HepG2 (cell line): Measurements from ENCODE around the gene TSTD2. TPM values are rescaled to one million over a fixed set of nuclear protein-coding genes. Genes with fewer than 3 reads are reported as not detected.

Source experiments
- ATAC-seq: fragments of 200-7000 bp; cut with Tn5 transposase; 3 replicates; pipeline ENCODE4 v1.9.1; 2020; ENCODE audit warnings: mild to moderate bottlenecking, moderate library complexity
- BruUV-seq: library from RNA; stranded (reverse); fragments of 400-500 nt; replicated peaks from 2 replicates; lab custom pipeline; 2021; lab: Mats Ljungman, UMichigan
- CTCF ChIA-PET: fragments of 300-600 bp; formaldehyde crosslinking; extraction: SDS; loops from one replicate; lab custom pipeline; 2021; ENCODE audit warnings: low total read pairs, inconsistent platforms, low intra/inter-chr PET ratio; lab: Yijun Ruan, JAX
- POLR2A ChIA-PET: fragments of 350-600 bp; sonication (Branson Sonifier 250); formaldehyde crosslinking; loops from one replicate; lab custom pipeline; 2020; ENCODE audit warnings: antibody characterized with exemption, inconsistent platforms; lab: Yijun Ruan, JAX
- DNase-seq: peaks from one replicate; pipeline ENCODE4 v3.0.0-alpha.2; 2015; ENCODE audit warnings: low spot score
- FAIRE-seq: peaks from 3 replicates; lab custom pipeline; 2011; peaks lifted over from hg19 to GRCh38; lab: Jason Lieb, UNC
- H2AFZ ChIP-seq: one replicate; pipeline ENCODE4 v1.6.1; 2011; ENCODE audit warnings: low read length, inconsistent platforms
- H3K27ac ChIP-seq: fragments of 300-600 bp; 3 replicates; pipeline ENCODE4 v1.8.0; 2011; ENCODE audit warnings: mixed run types, mild to moderate bottlenecking, mixed read lengths, low read length, inconsistent platforms; ENCODE audit not compliant: insufficient read depth; ENCODE audit errors: extremely low read length
- H3K27me3 ChIP-seq, 2 experiments: fragments of 200-600 bp in 1 of 2; 2 replicates in 1 of 2; 3 replicates in 1 of 2; pipeline versions ENCODE4 v1.6.0 to v1.8.0; 2011; ENCODE audit warnings: low read length in 2 of 2, mild to moderate bottlenecking in 2 of 2, moderate library complexity in 2 of 2, inconsistent platforms in 1 of 2; ENCODE audit not compliant: insufficient read depth in 2 of 2, control insufficient read depth in 1 of 2
- H3K36me3 ChIP-seq, 2 experiments: fragments of 200-600 bp in 1 of 2; replicated peaks in 1 of 2; 2 replicates in 1 of 2; 3 replicates in 1 of 2; pipeline versions ENCODE4 v1.5.1 to v1.8.0; 2011; ENCODE audit warnings: low read length in 2 of 2, inconsistent platforms in 1 of 2; ENCODE audit not compliant: insufficient read depth in 2 of 2, control insufficient read depth in 1 of 2
- H3K4me1 ChIP-seq: 2 replicates; pipeline ENCODE4 v1.5.1; 2012; ENCODE audit warnings: low read length, inconsistent platforms; ENCODE audit not compliant: insufficient read depth
- H3K4me2 ChIP-seq: 2 replicates; pipeline ENCODE4 v1.6.0; 2011; ENCODE audit warnings: low read depth, low read length, inconsistent platforms
- H3K4me3 ChIP-seq, 3 experiments: fragments of 200-600 bp in 1 of 3; sonication (generic), shearing (Covaris generic) in 1 of 3; replicated peaks in 1 of 3; 2 replicates each; pipeline ENCODE4 v1.5.1; 2011 to 2016; ENCODE audit warnings: low read length in 3 of 3, inconsistent platforms in 2 of 3, low read depth in 2 of 3, mild to moderate bottlenecking in 2 of 3, control low read depth in 1 of 3, mixed read lengths in 1 of 3; ENCODE audit not compliant: insufficient read depth in 1 of 3
- H3K79me2 ChIP-seq: one replicate; pipeline ENCODE4 v1.6.1; 2011; ENCODE audit warnings: low read length, inconsistent platforms; ENCODE audit not compliant: insufficient read depth
- H3K9ac ChIP-seq: 2 replicates; pipeline ENCODE4 v1.6.0; 2011; ENCODE audit warnings: mild to moderate bottlenecking, low read depth, low read length, inconsistent platforms; ENCODE audit not compliant: insufficient read depth
- H3K9me3 ChIP-seq: 2 replicates; pipeline ENCODE4 v1.5.1; 2012; ENCODE audit warnings: mild to moderate bottlenecking, low read length
- H4K20me1 ChIP-seq: 2 replicates; pipeline ENCODE4 v1.6.0; 2011; ENCODE audit warnings: inconsistent platforms, mild to moderate bottlenecking, low read length, moderate library complexity; ENCODE audit not compliant: insufficient read depth
- HES4 ChIP-seq: sonication (generic); formaldehyde crosslinking; IDR thresholded peaks from 2 replicates; pipeline ENCODE4 v1.9.0; 2021; ENCODE audit warnings: mild to moderate bottlenecking, missing genetic modification reagents, borderline replicate concordance
- KLF11 ChIP-seq: IDR thresholded peaks from 2 replicates; pipeline ENCODE4 v1.6.1; 2016; ENCODE audit warnings: missing compliant biosample characterization
- LBX2 ChIP-seq: sonication (generic); formaldehyde crosslinking; IDR thresholded peaks from 2 replicates; pipeline ENCODE4 v1.5.0; 2020; ENCODE audit warnings: missing genetic modification reagents, mild to moderate bottlenecking, borderline replicate concordance
- MIXL1 ChIP-seq: IDR thresholded peaks from 2 replicates; pipeline ENCODE4 v1.6.1; 2016
- NCOA5 ChIP-seq: sonication (generic); formaldehyde crosslinking; IDR thresholded peaks from 2 replicates; pipeline ENCODE4 v1.4.0; 2020; ENCODE audit warnings: missing genetic modification reagents
- NRL ChIP-seq: sonication (generic); formaldehyde crosslinking; IDR thresholded peaks from 2 replicates; pipeline ENCODE4 v1.5.0; 2020; ENCODE audit warnings: missing genetic modification reagents, mild to moderate bottlenecking, moderate library complexity, borderline replicate concordance
- PTBP1 ChIP-seq: fragments of 200-400 bp; formaldehyde crosslinking; IDR thresholded peaks from 2 replicates; pipeline ENCODE4 v1.6.1; 2018; ENCODE audit warnings: low read length, low read depth; ENCODE audit not compliant: poor library complexity, severe bottlenecking
- SNAI1 ChIP-seq: sonication (generic); formaldehyde crosslinking; IDR thresholded peaks from 2 replicates; pipeline ENCODE4 v1.5.0; 2020; ENCODE audit warnings: mild to moderate bottlenecking, missing genetic modification reagents, borderline replicate concordance
- STAT6 ChIP-seq: sonication (generic); formaldehyde crosslinking; IDR thresholded peaks from 2 replicates; pipeline ENCODE4 v1.4.0; 2020; ENCODE audit warnings: missing genetic modification reagents, mild to moderate bottlenecking, borderline replicate concordance
- SUZ12 ChIP-seq: fragments of 150-350 bp; IDR thresholded peaks from 2 replicates; pipeline ENCODE4 v1.6.1; 2014; ENCODE audit warnings: low read depth, low read length
- ZNF317 ChIP-seq: sonication (generic); formaldehyde crosslinking; IDR thresholded peaks from 2 replicates; pipeline ENCODE4 v1.5.0; 2020; ENCODE audit warnings: mild to moderate bottlenecking, missing genetic modification reagents
- ZNF354B ChIP-seq: sonication (generic); formaldehyde crosslinking; IDR thresholded peaks from 2 replicates; pipeline ENCODE4 v1.8.0; 2022; ENCODE audit warnings: mild to moderate bottlenecking, missing genetic modification reagents
- ZNF510 ChIP-seq: sonication (generic); formaldehyde crosslinking; IDR thresholded peaks from 2 replicates; pipeline ENCODE4 v1.4.0; 2020; ENCODE audit warnings: low read depth, mild to moderate bottlenecking, missing genetic modification reagents
- ZNF629 ChIP-seq: sonication (generic); formaldehyde crosslinking; conservative IDR thresholded peaks from 2 replicates; pipeline ENCODE4 v1.5.0; 2020; ENCODE audit warnings: missing genetic modification reagents
- ZNF773 ChIP-seq: sonication (generic); formaldehyde crosslinking; IDR thresholded peaks from 2 replicates; pipeline ENCODE4 v1.4.0; 2020; ENCODE audit warnings: missing genetic modification reagents, borderline replicate concordance
- WGBS: methylation state at CpG from one replicate; pipeline ENCODE4 v1.1.6; 2017; ENCODE audit warnings: low lambda C conversion rate; 5-methylcytosine and 5-hydroxymethylcytosine counted together
- in situ Hi-C: cut with HindIII; loops from 2 replicates; pipeline ENCODE4 v1.10.0; 2017; ENCODE audit warnings: low pct_unique_long_range_greater_than_20kb; ENCODE audit not compliant: extremely low pct_ligation_motif_present
- intact Hi-C: fragments of 100-400 bp; cut with micrococcal nuclease; formaldehyde crosslinking; loops from one replicate; pipeline ENCODE4 v1.10.0; 2022; ENCODE audit not compliant: unreplicated experiment
- polyA plus RNA-seq, 8 experiments: library from polyadenylated mRNA; depleted of rRNA in 3 of 8; stranded (reverse) in 7 of 8; unstranded in 1 of 8; fragments of >200 nt; fragmentation: Illumina TruSeq in 4 of 8; extraction: Trizol in 4 of 8; gene quantifications; 2 replicates each; pipeline versions ENCODE4 v1.2.1 to v1.2.3, GENCODE V29; 2011 to 2016; ENCODE audit warnings: low read depth in 4 of 8, missing spikeins in 1 of 8, mixed read lengths in 1 of 8; ENCODE audit not compliant: insufficient read depth in 1 of 8
- total RNA-seq, 5 experiments: library from RNA; depleted of rRNA; stranded (reverse); fragments of >200 nt; fragmentation: Illumina TruSeq; extraction: Trizol; gene quantifications; 2 replicates each; pipeline ENCODE4 v1.2.3, GENCODE V29; 2016; ENCODE audit warnings: low read depth in 1 of 5
- TF ChIP-seq, protein P1 (sequence below), 2 experiments: sonication (generic) in 1 of 2; formaldehyde crosslinking in 1 of 2; IDR thresholded peaks; 2 replicates each; pipeline versions ENCODE4 v1.5.1 to v1.6.1; 2011 to 2020; ENCODE audit warnings: borderline replicate concordance in 1 of 2, low read depth in 1 of 2, low read length in 1 of 2, mild to moderate bottlenecking in 1 of 2, missing genetic modification reagents in 1 of 2, moderate library complexity in 1 of 2

Gene TSTD2
- total and polyA plus RNA-seq, 2 of the 13 experiments (the other 11 are each of a cell fraction or from before 2014, with no cell fraction given): 16.0 to 23.1 TPM

- ATAC-seq: no peak
- intact Hi-C loops (no loop called here), in situ Hi-C loops (no loop called here)
- POLR2A ChIA-PET: no interaction called here
- Histone ChIP-seq H3K36me3 (no peaks in the 10 kb centered on the region), H2AFZ (no peak overlapping the region), H3K4me2 (no peak overlapping the region), H3K9ac (no peak overlapping the region), H3K27ac (no peak overlapping the region), H3K4me3 (no peak overlapping the region), H3K27me3 (peaks cover 0 to 19% of the 10 kb centered on the region in 2 experiments; a peak in 1 of 5 replicates), H3K4me1 (no peaks in the 10 kb centered on the region), H3K9me3 (no peaks in the 10 kb centered on the region), H3K79me2 (no peaks in the 10 kb centered on the region), H4K20me1 (no peaks in the 10 kb centered on the region)
- FAIRE-seq: no peak
- no peak for DNase-seq
- WGBS: no CpG with 5 or more reads among the region's 1 CpG
- CTCF ChIA-PET: no interaction called here
- BruUV-seq: no TSS peak
- TF ChIP-seq, protein P1, sequence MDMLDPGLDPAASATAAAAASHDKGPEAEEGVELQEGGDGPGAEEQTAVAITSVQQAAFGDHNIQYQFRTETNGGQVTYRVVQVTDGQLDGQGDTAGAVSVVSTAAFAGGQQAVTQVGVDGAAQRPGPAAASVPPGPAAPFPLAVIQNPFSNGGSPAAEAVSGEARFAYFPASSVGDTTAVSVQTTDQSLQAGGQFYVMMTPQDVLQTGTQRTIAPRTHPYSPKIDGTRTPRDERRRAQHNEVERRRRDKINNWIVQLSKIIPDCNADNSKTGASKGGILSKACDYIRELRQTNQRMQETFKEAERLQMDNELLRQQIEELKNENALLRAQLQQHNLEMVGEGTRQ (IDR thresholded peaks at IDR 0.05; ENCODE audit: low read depth, low read length): no peak
- TF ChIP-seq, protein P1 (CRISPR knock-in tag; IDR thresholded peaks at IDR 0.05; ENCODE audit: borderline replicate concordance): no peak
- TF ChIP-seq ZNF510 (CRISPR knock-in tag) (no peak), ZNF317 (CRISPR knock-in tag) (no peak), NRL (CRISPR knock-in tag) (no peak), SNAI1 (no peak), SUZ12 (no peak), MIXL1 (CRISPR knock-in tag) (no peak), NCOA5 (CRISPR knock-in tag) (no peak), KLF11 (CRISPR knock-in tag) (no peak), ZNF354B (no peak), STAT6 (CRISPR knock-in tag) (no peak), HES4 (no peak), PTBP1 (no peak), ZNF773 (CRISPR knock-in tag) (no peak), LBX2 (CRISPR knock-in tag) (no peak), ZNF629 (CRISPR knock-in tag) (no peak)
Measured at GRCh38 chr9:97571664-97572063, 61.5 kb downstream of the TSTD2 start.
